ENCODE measurements around the gene GNAO1.

GRCh38 chr16:56363781-56364565 lies 172.7 kb downstream of the GNAO1 start:
- TF ChIP-seq CTCF (IDR thresholded peaks at IDR 0.05) = no peak
- TF ChIP-seq POLR2A (IDR thresholded peaks at IDR 0.05) = no peak
- TF ChIP-seq POLR2AphosphoS5 (IDR thresholded peaks at IDR 0.05) = no peak
- no peak for TF ChIP-seq EP300 (IDR thresholded peaks at IDR 0.05)
